ENCODE measurements around the gene UBTF.

- TF ChIP-seq CTCF (IDR thresholded peaks at IDR 0.05) (no peak), POLR2A (IDR thresholded peaks at IDR 0.05) (no peak), EP300 (IDR thresholded peaks at IDR 0.05) (no peak)
Observed at GRCh38 chr17:44205962-44206824, 13.3 kb downstream of the UBTF start.
